AG04450 (cell line): Measurements from ENCODE around the gene MEDAG. TPM values are rescaled to one million over a fixed set of nuclear protein-coding genes. Genes with fewer than 3 reads are reported as not detected.
A peak's percentile ranks its signal among the peaks of the same experiment; 100 is the strongest.

Experiments
- CTCF ChIA-PET: fragments of 300-600, 350-600 bp; formaldehyde crosslinking; extraction: SDS; loops from one replicate; lab custom pipeline; 2022; ENCODE audit warnings: antibody characterized with exemption, inconsistent platforms; lab: Charles Lee
- POLR2A ChIA-PET: fragments of 350-600 bp; formaldehyde crosslinking; extraction: SDS; loops from one replicate; lab custom pipeline; 2021; ENCODE audit warnings: antibody characterized with exemption, inconsistent platforms; lab: Yijun Ruan, JAX
- DNase-seq: peaks from one replicate; pipeline ENCODE4 v3.0.0-alpha.2; 2011; ENCODE audit warnings: low read depth, low spot score
- H3K27ac ChIP-seq: one replicate; pipeline ENCODE4 v1.5.1; 2012; ENCODE audit warnings: low read depth, low read length, control low read depth
- H3K27me3 ChIP-seq: one replicate; pipeline ENCODE4 v1.6.0; 2012; ENCODE audit warnings: low read length; ENCODE audit not compliant: control insufficient read depth, insufficient read depth
- H3K4me3 ChIP-seq: 2 replicates; pipeline ENCODE4 v1.5.1; 2011; ENCODE audit warnings: mild to moderate bottlenecking, low read depth, low read length, control low read depth
- H3K9me3 ChIP-seq: 2 replicates; pipeline ENCODE4 v1.5.1; 2012; ENCODE audit warnings: low read length; ENCODE audit not compliant: control insufficient read depth, insufficient read depth
- CTCF ChIP-seq: IDR thresholded peaks from 2 replicates; pipeline ENCODE4 v1.5.1; 2011; ENCODE audit warnings: low read depth, low read length, control low read depth, inconsistent platforms
- polyA plus RNA-seq: library from polyadenylated mRNA; depleted of rRNA; stranded (reverse); fragments of >200 nt; gene quantifications from 2 replicates; pipeline ENCODE4 v1.2.3, GENCODE V29; 2011

Gene MEDAG
- polyA plus RNA-seq, 1 experiment = 3.7 TPM

DNA sequence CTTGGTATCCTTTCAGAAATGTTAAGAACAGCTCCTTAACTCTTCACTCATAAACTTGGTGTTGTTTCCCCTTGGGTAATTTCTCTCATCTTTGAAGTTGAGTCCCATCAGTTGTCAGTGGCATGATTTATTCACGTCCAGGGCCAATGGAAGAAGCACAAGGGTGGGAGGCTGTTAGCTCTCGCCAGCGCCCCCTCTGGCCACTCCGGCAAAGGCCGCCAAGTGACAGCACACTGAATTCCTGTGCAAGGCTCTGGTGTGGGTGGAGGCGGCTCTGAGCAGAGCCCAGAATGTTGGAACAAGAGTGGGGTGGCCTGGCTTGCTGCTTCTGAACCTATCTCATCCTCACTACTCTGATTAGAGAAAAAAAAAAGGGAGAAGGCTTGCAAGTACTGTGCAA lies 13.1 kb upstream of the MEDAG start:
- no peaks in the 10 kb centered on the region for H3K27me3 ChIP-seq
- POLR2A ChIA-PET = no interaction called here
- CTCF ChIA-PET = interaction anchor here (0.6 to 2.9 kb wide), 14 partner anchors 9 to 402 kb away, joined by 3 to 27 read pairs (median 4); no protein-coding TSS in a partner anchor
- peak; percentile 60 for TF ChIP-seq CTCF
- H3K4me3 ChIP-seq = no peak overlapping the region
- H3K27ac ChIP-seq = no peak overlapping the region
- peaks cover 8% of the 10 kb centered on the region; the same call in 1 of the 2 replicates for H3K9me3 ChIP-seq
- DNase-seq = no peak

GRCh38 chr13:30895773-30896172 lies 10.3 kb upstream of the MEDAG start:
- no peak overlapping the region for H3K4me3 ChIP-seq
- TF ChIP-seq CTCF = 0 out of 2 replicates have a peak, but pooled peaks have one; percentile 13
- H3K27me3 ChIP-seq = no peaks in the 10 kb centered on the region
- POLR2A ChIA-PET = no interaction called here
- DNase-seq = peak; percentile 71
- H3K9me3 ChIP-seq = no peaks in the 10 kb centered on the region
- CTCF ChIA-PET = no interaction called here
- H3K27ac ChIP-seq = peak overlapping the region; percentile 62

DNA sequence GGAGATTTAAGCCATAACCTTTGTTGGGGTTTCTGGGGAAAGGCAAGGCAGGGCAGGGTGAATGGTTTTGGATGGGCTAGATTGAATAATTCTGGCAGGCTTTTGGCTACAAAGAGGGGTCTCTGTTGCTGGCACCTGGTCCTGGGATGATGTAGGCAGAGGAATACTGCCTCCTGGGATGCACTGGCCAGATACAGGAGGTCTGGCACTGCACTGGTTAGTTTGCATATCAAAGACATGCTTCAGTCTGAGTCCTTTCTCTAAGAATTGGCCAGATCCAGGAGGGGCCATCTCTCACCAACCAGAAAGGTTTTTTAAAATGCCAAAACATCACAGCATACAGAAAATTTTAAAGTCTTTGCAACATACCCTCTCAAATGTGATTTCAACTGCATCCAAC lies 8.0 kb upstream of the MEDAG start:
- H3K27ac ChIP-seq = peak overlapping the region; percentile 84
- CTCF ChIA-PET = interaction anchor here (1.4 kb wide), 1 partner anchor 147 kb away, joined by 8 read pairs; no protein-coding TSS in a partner anchor
- POLR2A ChIA-PET = interaction anchor here (0.5 kb wide), 1 partner anchor 12 kb away, joined by 3 read pairs; no protein-coding TSS in a partner anchor
- no peak for DNase-seq
- no peak overlapping the region for H3K4me3 ChIP-seq
- H3K9me3 ChIP-seq = no peaks in the 10 kb centered on the region
- no peaks in the 10 kb centered on the region for H3K27me3 ChIP-seq
- TF ChIP-seq CTCF = no peak

DNA sequence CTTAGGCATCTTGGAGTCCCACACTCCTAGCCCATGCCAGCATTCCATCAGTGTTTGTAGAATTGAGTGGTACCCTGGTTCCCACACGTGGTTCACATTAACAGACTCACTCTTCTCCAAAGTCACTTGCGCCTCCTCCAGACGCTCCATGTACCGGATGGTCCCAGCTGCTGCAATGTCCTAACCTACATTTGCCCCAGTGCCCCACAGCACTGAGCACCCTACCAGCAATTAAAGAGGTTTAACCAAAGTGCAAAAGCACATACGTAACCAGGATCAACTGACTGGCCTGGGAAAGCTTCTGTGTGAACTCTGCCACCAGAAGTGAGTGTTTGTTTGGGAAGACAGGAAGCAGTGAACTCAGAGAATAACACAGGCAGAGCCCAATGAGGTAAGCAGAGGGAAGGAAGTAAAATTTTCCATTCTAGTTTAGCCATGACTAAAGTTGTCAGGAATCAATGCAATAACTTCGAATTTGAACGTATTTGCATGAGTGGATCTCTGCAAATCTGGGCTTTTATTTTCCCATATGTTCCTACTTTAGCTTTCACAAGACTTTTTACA lies 7.3 kb upstream of the MEDAG start:
- Histone ChIP-seq H3K27me3 (no peaks in the 10 kb centered on the region), H3K9me3 (no peaks in the 10 kb centered on the region), H3K27ac (peak overlapping the region; percentile 84), H3K4me3 (no peak overlapping the region)
- no peak for TF ChIP-seq CTCF
- ChIA-PET POLR2A (interaction anchor here (1.6 kb wide), 1 partner anchor 19 kb away, joined by 4 read pairs; no protein-coding TSS in a partner anchor), CTCF (interaction anchor here (0.7 kb wide), 2 partner anchors 12 to 63 kb away, joined by 3 read pairs; no protein-coding TSS in a partner anchor)
- peak; percentile 89 for DNase-seq

- DNase-seq = no peak
- no peak for TF ChIP-seq CTCF
- CTCF ChIA-PET = interaction anchor here (0.6 to 1.3 kb wide), 3 partner anchors 35 to 144 kb away, joined by 3 to 4 read pairs (median 3); no protein-coding TSS in a partner anchor
- Histone ChIP-seq H3K27ac (no peak overlapping the region), H3K4me3 (no peak overlapping the region), H3K9me3 (no peaks in the 10 kb centered on the region), H3K27me3 (no peaks in the 10 kb centered on the region)
- POLR2A ChIA-PET = no interaction called here
Observed at GRCh38 chr13:30900436-30900835, 5.6 kb upstream of the MEDAG start.
